GM12891 (cell line): ENCODE measurements around the gene ARRDC2.

ENCODE experiments used
- POLR2A ChIP-seq: IDR thresholded peaks from 2 replicates; pipeline ENCODE4 v1.6.1; 2011; ENCODE audit warnings: low read depth, low read length, control low read depth
- POLR2AphosphoS5 ChIP-seq: IDR thresholded peaks from 2 replicates; pipeline ENCODE4 v1.6.1; 2011; ENCODE audit warnings: low read depth, low read length, control low read depth
- POU2F2 ChIP-seq: IDR thresholded peaks from 2 replicates; pipeline ENCODE4 v1.6.1; 2011; ENCODE audit warnings: low read depth, mild to moderate bottlenecking, control low read depth, low read length, moderate library complexity

DNA sequence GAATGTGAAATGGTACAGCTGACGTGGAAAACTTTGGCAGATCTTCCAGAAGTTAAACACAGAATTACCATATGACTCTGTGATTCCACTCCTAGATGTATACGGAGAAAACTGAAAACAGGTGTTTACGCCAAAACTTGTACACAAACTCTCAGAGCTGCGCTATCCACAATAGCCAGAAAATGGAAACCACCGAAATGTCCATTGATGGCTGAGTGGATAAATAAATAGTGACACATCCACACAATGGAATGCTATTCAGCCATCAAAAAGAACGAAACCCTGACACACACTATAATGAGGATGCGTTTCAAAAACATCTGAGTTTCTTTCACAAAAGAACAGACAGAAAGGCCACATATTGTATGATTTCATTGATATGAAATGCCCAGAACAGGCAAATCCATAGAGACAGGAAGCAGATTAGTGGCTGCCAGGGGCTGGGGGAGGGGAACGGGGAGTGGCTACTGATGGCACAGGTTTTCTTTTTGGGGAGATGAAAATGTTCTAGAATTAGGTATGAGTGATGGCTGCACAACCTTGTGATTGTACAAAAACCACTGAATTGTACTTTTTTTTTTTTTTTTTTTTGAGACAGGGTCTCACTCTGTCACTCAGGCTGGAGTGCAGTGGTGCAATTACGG, 45.7 kb downstream of the ARRDC2 start:
- TF ChIP-seq POLR2AphosphoS5: no peak
- no peak for TF ChIP-seq POLR2A
- no peak for TF ChIP-seq POU2F2
